Stimulated activated CD4-positive, alpha-beta T cell treated with anti-CD3 and anti-CD28 coated beads, Interleukin-12 subunit alpha, Interleukin-12 subunit beta, amount 100 ng/mL, for 24 hours (primary cell): ENCODE measurements around the gene LIPC.

Experiments used
- DNase-seq, 2 experiments: peaks; one replicate each; pipeline ENCODE4 v3.0.0-alpha.2; 2020; ENCODE audit warnings: low read depth in 2 of 2

LIPC gene

GRCh38 chr15:58406811-58407210 is 25.0 kb upstream of the LIPC start:
- no peak for DNase-seq

GRCh38 chr15:58407236-58407775 is 24.5 kb upstream of the LIPC start:
- no peak for DNase-seq

- DNase-seq = no peak
These were observed 24.0 kb upstream of the LIPC start for GRCh38 chr15:58407778-58408177.

DNA sequence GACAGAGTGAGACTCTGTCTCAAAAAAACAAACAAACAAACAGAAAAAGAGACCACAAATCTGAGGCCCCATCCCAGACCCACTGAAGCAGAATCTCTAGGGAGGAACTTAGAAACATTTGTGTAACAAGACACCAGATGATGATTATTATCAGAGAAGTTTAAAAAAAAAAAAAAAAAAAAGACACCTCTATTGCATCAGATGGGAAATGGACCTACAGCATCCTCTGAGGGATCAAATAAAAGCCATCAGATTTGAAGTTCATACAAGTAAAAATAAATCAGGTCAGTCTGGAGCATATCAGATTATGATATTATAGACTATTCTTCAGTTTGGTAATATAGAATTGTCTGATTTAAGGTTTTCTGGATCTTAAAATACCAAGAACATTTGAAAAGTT is 21.9 kb upstream of the LIPC start:
- DNase-seq = no peak

DNA sequence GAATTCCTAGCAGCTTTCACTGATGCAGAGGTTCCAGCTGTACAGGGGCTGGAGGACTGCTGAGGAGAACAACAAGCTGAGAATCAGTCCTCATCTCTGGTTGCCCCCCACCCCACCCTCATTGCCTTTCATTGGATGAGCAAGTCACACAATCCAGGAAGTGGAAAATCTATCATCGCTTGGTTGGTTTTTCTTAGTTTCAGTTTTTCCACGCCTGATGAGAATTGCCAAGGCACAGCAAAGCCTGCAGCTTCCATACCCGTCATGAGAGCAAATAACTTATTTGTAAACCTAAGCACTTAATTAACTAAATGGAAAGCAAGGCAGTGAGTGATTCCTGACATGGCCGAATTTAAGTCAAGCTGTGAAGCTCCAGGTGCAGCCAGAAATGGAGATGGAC is 21.4 kb upstream of the LIPC start:
- DNase-seq = no peak

DNA sequence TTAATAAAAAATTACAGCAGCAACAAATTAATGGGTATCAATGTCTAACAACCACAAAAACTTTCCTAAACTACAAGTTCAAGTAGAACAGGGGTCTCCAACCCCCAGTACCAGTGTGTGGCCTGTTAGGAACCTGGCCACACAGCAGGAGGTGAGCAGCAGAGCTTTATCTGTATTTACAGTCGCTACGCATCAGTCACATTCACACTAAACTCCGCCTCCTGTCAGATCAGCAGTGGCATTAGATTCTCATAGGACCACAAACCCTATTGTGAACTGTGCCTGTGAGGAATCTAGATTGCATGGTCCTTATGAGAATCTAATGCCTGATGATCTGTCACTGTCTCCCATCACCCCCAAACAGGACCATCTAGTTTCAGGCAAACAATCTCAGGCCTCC is 18.5 kb upstream of the LIPC start:
- no peak for DNase-seq

DNA sequence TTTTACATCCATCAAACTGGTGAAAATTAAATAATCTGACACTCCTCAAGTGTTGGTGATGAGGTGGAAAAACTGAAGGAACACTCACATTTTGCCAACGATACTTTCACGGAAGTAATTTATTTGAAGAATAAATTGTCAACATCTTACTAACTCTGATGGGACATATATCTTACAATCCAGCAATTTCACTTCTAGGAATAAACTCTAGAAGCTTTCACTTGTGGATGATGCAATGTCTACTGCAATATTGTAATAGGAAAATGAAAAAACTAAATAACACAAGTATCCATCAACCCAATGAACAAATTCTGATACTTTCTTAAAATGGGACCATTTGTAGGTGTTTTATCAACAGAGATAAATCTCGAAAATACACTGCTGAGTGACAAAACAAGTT is 16.2 kb upstream of the LIPC start:
- no peak for DNase-seq

DNA sequence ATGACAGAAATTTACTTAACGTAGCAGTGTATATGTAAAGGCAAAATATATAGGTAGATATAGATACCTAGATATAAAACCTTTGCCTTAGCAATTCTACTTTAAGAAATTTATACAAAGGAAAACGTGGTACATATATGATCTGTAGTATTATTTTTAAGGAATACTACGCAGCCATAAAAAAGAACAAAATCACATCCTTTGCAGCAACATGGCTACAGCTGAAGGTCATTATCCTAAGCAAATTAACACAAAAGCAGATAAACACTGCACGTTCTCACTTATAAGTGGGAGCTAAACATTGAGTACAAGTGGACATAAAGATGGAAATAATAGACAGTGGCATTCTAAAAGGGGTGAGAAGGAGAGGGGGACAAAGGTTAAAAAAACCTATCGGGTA is 14.8 kb upstream of the LIPC start:
- DNase-seq = no peak

GRCh38 chr15:58418135-58418534 is 13.7 kb upstream of the LIPC start:
- DNase-seq = no peak

DNA sequence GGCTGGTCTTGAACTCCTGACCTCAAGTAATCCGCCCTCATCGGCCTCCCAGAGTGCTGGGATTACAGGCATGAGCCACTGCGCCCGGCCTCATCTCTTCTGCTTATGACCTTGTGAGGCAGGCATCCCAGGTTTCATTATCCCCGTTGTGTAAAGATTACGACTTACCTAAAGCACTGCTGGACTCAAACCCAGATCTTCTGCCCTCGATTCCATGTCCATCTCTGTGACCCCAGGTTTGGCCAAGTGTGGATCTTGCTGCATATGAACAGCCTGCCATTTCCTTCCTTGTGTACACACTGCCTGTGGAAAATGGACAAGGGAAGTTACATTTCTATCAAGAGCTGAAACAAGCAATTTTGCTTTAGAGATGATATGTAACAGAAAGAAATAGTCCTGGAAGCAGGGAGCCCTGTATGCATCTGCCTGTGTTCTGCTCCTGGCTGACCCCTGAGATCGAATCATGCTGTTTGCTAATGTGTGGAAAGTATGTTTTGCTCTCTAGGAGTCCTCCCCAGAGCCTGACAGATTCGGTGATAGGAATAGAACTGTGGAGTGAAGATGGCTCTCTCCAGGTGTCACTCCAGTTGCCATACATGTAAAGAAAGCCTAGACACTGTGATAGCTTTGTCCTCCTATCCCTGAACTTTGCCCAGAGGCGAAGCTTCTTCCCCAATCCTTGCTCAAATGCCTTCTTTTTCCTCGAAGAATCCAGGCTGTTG is 11.8 kb upstream of the LIPC start:
- DNase-seq = no peak

DNA sequence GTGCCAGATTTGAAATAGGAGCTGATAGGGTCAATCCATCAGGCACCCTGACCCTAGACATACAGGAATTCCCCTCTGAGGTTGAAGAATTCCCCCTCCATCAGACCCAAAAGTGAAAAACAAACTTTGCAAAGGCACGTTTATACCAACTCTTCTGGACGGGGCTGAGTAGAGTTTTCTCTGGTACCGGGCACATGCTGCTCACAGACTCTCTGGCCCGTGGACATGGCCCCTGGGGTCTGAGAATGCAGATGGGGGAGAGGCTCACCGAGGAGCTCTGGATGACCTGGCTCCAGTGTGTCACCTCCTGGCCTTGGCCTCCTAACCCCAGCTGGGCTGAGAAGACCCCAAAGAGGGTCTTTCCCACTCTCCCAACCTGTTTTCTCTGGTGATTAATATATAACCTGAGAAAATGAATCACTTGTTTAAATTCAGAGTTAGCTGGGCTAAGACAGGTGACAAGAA is 11.2 kb upstream of the LIPC start:
- no peak for DNase-seq

DNA sequence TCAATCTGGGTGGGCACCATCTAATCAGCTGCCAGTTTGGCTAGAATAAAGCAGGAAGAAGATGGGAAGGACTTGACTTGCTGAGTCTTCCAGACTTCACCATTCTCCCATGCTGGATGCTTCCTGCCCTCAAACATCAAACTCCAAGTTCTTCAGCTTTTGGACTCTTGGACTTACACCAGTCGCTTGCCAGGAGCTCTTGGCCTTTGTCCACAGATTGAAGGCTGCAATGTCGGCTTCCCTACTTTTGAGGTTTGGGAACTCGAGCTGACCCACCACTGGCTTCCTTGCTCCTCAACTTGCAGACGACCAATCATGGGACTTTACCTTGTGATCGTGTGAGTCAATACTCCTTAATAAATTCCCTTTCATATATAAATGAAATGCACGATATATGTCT is 8.6 kb upstream of the LIPC start:
- no peak for DNase-seq

DNA sequence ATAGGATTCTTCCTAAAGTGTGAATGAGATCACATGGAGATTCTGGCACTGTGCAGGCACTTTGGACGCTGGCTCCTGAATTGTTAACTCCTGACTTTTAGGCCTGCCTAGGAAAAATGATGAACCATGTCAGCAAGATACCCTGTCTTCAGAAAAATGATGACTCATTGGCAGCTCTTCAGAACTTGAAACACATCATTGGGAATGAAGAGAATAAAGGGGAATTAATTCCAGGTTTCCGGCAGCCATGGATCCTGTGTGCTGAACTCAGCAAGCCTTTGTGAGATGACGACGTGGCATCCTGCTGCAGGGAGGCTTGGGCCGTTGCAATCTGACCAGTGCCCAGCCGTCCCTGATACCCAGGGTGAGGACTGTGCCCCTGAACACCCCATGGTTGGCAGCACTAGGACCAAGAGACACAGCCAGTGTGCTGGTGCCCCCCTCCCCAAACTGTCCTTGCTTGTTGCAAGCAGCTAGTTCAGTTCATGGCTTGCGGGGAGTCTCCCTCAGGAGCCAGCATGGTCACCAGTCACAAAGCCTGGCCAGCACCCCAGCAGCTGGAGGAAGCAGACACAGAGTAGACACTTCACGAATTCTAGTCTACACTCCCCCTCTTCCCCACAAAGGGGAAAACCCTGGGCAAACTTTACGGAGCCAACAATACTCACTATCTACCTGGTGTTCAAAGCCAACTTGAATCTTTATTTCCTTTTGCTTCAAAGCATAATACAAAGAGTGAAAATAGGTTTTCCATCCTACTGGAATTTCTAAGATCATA is 7.8 kb upstream of the LIPC start:
- no peak for DNase-seq

DNA sequence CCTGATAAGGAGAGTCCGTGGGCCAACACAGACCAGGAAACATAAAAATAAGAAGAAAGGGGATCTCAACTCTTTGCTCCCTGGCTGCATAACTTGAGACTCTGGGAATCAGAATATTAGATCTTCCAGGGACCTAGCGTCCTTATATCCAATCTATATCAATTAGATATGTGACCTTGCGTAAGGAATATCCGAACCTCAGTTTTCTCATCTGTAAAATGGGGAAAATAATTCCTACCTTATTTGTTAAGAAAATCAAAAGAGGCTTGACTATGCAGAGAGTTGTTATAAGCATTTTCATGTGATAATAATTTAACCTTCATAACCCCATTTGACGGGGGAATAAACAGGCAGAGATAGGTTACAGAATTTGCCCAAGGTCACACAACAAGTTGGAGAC is 7.1 kb upstream of the LIPC start:
- DNase-seq = no peak

- no peak for DNase-seq
These were observed 6.6 kb upstream of the LIPC start for GRCh38 chr15:58425185-58425584.

GRCh38 chr15:58425834-58426233 is 6.0 kb upstream of the LIPC start:
- no peak for DNase-seq

DNA sequence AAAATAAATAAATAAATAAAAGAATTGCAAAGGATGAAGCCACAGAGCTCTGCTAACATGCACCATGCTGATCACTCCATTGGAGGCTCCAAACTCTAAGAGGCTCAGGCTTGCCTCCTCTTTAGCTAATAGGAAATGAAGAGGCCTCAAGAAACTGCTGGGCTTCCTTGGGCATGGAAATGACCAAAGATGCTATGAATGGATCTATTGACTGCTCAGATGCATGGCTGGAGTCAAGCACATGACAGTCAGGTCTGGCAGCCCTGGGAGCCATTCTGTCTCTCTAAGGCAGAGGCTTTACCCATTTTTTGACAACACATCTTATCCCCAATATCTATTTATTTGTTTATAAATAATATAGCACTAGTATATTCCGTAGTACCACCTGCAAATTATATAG is 5.3 kb upstream of the LIPC start:
- DNase-seq = no peak

DNA sequence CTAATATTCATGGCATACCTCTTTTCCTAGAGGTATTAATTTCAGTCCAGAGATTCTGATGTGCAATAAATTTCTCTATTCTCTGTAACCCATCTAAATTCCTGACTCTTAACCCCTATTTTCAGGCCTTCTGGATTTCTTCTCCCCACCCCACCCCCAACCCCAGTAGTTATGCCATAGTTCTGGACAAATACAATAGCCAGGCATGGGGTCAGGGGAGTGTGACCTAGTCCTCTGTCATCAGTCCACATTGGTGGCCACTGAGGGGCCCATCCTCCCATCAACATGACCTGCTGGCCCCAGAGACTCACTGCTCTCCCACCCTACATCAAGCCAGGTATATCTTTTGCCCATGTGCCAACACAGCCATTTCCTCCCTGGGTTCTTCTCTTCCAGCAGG is 3.8 kb upstream of the LIPC start:
- no peak for DNase-seq

DNA sequence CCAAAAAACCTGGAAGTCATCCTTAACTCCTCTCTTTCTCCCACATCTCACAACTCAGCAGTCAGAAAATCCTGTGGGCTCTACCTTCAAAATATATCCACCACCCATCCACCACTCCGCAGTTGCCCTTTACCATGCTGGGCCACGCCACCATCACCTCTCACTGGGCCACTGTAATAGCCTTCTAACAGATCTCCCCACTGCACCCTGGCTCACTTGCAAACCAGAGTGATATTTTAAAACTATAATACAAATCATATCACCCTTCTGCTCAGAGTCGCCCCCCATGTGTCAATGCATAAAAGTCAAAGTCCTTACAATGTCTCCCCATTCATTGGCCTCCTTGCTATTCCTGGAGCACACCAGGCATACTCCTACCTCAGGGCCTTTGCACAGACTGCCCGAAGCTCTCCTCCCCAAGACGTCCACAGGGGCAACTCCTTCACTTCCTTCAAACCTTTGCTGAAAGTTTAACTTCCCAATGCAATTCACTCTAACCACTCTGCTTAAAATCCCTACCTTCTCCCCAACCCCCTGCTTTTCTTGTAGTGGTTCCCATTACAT is 1.5 kb upstream of the LIPC start:
- DNase-seq = no peak

GRCh38 chr15:58432401-58432800 is 610 bp downstream of the LIPC start:
- no peak for DNase-seq

GRCh38 chr15:58433597-58434333 is 2.0 kb downstream of the LIPC start:
- no peak for DNase-seq

- no peak for DNase-seq
These were observed 2.6 kb downstream of the LIPC start for GRCh38 chr15:58434334-58434875.
